Breast epithelium (tissue), 4 donors: ENCODE measurements around the gene SHROOM3. TPM values are rescaled to one million over a fixed set of nuclear protein-coding genes. Genes with fewer than 3 reads are reported as not detected.

Source experiments
- DNase-seq, 2 donors: peaks; one replicate each; pipeline ENCODE4 v3.0.0-alpha.2; 2019; ENCODE audit warnings: low spot score in 2 of 2
- H3K27ac ChIP-seq, 2 donors: fragments of 200-600 bp; sonication (generic) in 1 of 2; one replicate each; pipeline ENCODE4 v1.5.1; 2016 to 2019; ENCODE audit warnings: mild to moderate bottlenecking in 1 of 2
- H3K27me3 ChIP-seq, 2 donors: fragments of 200-600 bp; sonication (generic) in 1 of 2; one replicate each; pipeline versions ENCODE4 v1.5.1 to v1.6.0; 2017 to 2019; ENCODE audit warnings: control low read depth in 1 of 2, mild to moderate bottlenecking in 1 of 2
- H3K36me3 ChIP-seq: fragments of 200-600 bp; one replicate; pipeline ENCODE4 v1.5.1; 2019
- H3K4me1 ChIP-seq, 2 donors: fragments of 200-600 bp; sonication (generic); one replicate each; pipeline ENCODE4 v1.5.1; 2016 to 2019; ENCODE audit warnings: control low read depth in 1 of 2
- H3K4me3 ChIP-seq, 3 donors: fragments of 200-600 bp; sonication (generic); 1 replicate in 2 of 3; 2 replicates in 1 of 3; pipeline ENCODE4 v1.5.1; 2016 to 2019; ENCODE audit warnings: mild to moderate bottlenecking in 3 of 3, moderate library complexity in 2 of 3
- H3K9me3 ChIP-seq, 2 donors: fragments of 200-600 bp; sonication (generic) in 1 of 2; one replicate each; pipeline ENCODE4 v1.5.1; 2016 to 2019; ENCODE audit warnings: control low read depth in 1 of 2
- POLR2A ChIP-seq: fragments of 450-650 bp; IDR thresholded peaks from one replicate; pipeline ENCODE4 v1.6.1; 2016; ENCODE audit warnings: antibody characterized with exemption, mild to moderate bottlenecking, moderate library complexity
- POLR2AphosphoS5 ChIP-seq, 3 donors: sonication (generic); formaldehyde crosslinking; IDR thresholded peaks; one replicate each; pipeline ENCODE4 v1.6.1; 2017; ENCODE audit warnings: antibody characterized with exemption in 3 of 3
- intact Hi-C: fragments of 100-400 bp; cut with DNase I; formaldehyde crosslinking; loops from one replicate; pipeline ENCODE4 v1.15.1; 2023; ENCODE audit warnings: low total_unique reads
- total RNA-seq, 3 donors: library from RNA; depleted of rRNA; stranded (reverse); fragments of >200 nt; gene quantifications; one replicate each; pipeline ENCODE4 v1.1.0, GENCODE V29; 2016
- TF ChIP-seq, protein P1 (sequence below), 3 donors: fragments of 450-650 bp; IDR thresholded peaks; one replicate each; pipeline ENCODE4 v1.5.1; 2016 to 2017; ENCODE audit warnings: antibody characterized with exemption in 3 of 3, mild to moderate bottlenecking in 3 of 3, moderate library complexity in 3 of 3

SHROOM3 gene
- total RNA-seq, 3 donors from 2014 or later: 0.32 to 145 (median 100) TPM

DNA sequence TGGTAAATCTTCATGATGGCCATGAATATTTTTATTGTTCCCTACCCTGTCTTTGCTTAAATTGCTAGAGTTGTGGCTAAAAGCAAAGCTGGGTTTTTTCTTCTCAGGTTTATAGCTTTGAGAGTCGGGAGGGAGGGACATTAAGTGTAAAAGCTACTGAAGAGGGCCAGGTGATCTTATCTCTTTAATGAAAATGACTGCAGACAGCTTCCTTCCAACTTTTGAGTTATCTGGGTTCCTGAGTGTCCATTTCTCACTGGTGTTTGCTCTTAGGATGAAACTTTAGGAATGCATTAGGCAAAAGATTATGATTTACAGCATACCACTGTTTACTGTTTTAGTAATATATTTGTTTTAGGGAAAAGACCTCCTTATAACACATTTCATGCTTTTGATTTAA lies 187.7 kb downstream of the SHROOM3 start:
- DNase-seq: no peak
- Histone ChIP-seq H3K27me3 (no peaks in the 10 kb centered on the region), H3K36me3 (no peaks in the 10 kb centered on the region), H3K27ac (peak overlapping the region; percentile 76 to 87), H3K4me3 (peak overlapping the region in 1 of 3 donors; percentile 11), H3K4me1 (peaks cover 0 to 14% of the 10 kb centered on the region in 2 donors), H3K9me3 (no peaks in the 10 kb centered on the region)
- TF ChIP-seq POLR2A (no peak), POLR2AphosphoS5 (IDR thresholded peaks at IDR 0.05) (no peak)
- TF ChIP-seq, protein P1, sequence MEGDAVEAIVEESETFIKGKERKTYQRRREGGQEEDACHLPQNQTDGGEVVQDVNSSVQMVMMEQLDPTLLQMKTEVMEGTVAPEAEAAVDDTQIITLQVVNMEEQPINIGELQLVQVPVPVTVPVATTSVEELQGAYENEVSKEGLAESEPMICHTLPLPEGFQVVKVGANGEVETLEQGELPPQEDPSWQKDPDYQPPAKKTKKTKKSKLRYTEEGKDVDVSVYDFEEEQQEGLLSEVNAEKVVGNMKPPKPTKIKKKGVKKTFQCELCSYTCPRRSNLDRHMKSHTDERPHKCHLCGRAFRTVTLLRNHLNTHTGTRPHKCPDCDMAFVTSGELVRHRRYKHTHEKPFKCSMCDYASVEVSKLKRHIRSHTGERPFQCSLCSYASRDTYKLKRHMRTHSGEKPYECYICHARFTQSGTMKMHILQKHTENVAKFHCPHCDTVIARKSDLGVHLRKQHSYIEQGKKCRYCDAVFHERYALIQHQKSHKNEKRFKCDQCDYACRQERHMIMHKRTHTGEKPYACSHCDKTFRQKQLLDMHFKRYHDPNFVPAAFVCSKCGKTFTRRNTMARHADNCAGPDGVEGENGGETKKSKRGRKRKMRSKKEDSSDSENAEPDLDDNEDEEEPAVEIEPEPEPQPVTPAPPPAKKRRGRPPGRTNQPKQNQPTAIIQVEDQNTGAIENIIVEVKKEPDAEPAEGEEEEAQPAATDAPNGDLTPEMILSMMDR (IDR thresholded peaks at IDR 0.05): no peak
- intact Hi-C loops: no loop called here

DNA sequence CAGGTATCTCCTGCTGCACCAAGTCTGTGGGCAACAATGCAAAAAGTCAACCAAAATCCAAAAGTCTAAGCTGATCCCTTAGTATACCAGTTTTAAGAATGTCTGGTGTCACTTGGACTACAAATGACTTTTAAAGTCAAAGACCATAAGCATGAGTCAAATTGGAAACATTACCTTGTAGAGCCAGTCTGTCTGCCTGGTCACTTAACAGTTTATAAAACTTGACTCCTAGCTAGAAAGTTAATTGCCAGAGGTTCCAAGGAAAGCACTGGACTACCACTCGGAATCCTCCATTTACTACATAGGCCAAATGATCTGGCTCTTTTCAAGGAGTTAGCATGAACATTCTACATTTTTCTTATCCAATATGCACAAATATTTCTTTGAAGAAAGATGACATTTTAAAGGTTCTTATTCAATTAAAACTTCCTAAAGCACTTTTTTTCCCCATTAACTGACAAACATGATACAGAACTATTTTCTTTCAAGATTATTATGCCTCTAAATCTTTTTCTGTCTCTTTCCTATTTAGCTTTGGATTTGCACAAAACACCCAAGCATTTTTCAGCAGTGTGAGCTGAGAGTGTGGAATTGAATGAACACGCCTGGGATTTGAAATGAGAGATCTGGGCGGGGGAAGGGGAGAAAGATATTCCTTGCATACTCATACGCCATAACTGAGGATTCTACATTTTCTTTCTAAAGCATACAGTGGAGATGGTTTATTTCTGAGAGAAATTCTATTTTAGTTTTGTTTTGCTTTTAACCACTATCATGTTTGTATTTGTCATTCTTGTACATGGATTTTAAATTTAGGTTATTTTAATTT lies 188.4 kb downstream of the SHROOM3 start:
- Histone ChIP-seq H3K4me3 (no peak overlapping the region), H3K9me3 (no peaks in the 10 kb centered on the region), H3K36me3 (no peaks in the 10 kb centered on the region), H3K4me1 (peaks cover 0 to 14% of the 10 kb centered on the region in 2 donors), H3K27ac (peak overlapping the region; percentile 76 to 87), H3K27me3 (no peaks in the 10 kb centered on the region)
- TF ChIP-seq POLR2AphosphoS5 (IDR thresholded peaks at IDR 0.05) (no peak), POLR2A (no peak)
- TF ChIP-seq, protein P1 (IDR thresholded peaks at IDR 0.05): no peak
- no peak for DNase-seq
- intact Hi-C loops: no loop called here

DNA sequence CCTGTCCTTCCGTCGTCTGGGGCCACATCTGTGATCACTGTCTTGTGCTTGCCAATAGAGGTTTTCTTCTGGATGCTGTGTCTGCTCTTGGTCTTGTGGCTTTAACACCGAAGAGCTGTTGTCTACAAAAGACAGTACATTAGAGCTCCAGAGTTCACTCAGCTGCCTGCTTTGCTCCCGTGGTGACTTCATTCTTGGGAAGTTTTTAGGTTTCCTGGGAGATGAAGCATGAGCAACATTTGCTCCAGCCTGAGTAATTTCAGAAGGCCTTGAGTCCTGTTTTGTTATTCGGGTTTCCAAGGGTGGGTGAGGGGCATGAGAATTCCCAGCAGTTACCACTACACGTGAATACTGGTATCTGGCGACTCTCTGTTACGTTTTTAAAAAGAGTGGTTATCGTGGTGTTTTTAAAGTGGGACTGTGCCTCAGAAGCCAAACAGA lies 189.2 kb downstream of the SHROOM3 start:
- Histone ChIP-seq H3K4me3 (peak overlapping the region in 1 of 3 donors; percentile 31), H3K27me3 (no peaks in the 10 kb centered on the region), H3K36me3 (no peaks in the 10 kb centered on the region), H3K4me1 (peaks cover 0 to 14% of the 10 kb centered on the region in 2 donors), H3K9me3 (no peaks in the 10 kb centered on the region), H3K27ac (peak overlapping the region; percentile 76 to 87)
- DNase-seq: peak in 1 of 2 donors; percentile 71
- TF ChIP-seq POLR2AphosphoS5 (IDR thresholded peaks at IDR 0.05): peak in 2 of 3 donors; percentile 18 to 52
- TF ChIP-seq, protein P1 (IDR thresholded peaks at IDR 0.05): no peak
- intact Hi-C loops: no loop called here

DNA sequence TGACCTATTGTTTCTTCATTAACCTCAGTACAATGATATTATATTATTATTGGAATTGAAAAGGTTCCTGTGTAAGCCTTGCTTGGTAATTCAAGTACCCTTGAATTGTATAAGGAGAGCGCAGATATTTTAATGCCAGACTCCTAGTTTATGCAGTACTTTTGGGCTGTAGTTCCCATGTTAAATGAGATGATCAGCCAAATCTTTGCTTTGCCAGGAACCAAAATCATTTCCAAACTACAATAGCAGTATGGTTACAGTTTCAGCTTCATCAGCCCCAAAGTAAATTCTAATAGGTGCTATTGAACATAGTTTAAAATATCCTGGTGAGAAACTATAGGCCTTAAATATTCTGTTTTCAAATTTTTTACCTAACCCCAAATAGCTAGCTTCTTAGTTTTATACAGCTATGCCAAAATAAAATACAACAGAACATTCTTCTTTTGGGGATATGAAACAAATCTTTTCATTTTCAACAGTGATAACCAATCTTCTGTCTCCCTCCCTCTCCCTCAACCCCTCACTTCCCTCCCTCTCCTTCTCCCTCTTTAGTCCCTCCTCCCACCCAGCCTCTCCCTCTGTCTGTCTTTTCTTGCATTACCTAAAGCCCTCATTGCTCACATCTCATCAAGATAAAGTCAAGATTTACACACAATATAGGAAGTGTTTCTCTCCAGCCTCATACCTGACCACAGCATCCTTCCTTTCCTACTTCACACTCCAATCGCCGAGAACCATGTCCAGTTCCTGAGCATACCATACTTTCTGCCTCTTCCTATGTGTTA lies 190.1 kb downstream of the SHROOM3 start:
- intact Hi-C loops: no loop called here
- Histone ChIP-seq H3K27me3 (no peaks in the 10 kb centered on the region), H3K9me3 (no peaks in the 10 kb centered on the region), H3K4me1 (peaks cover 0 to 14% of the 10 kb centered on the region in 2 donors), H3K36me3 (no peaks in the 10 kb centered on the region), H3K4me3 (no peak overlapping the region), H3K27ac (peak overlapping the region; percentile 76 to 87)
- DNase-seq: no peak
- TF ChIP-seq POLR2A (no peak), POLR2AphosphoS5 (IDR thresholded peaks at IDR 0.05) (no peak)
- TF ChIP-seq, protein P1 (IDR thresholded peaks at IDR 0.05): no peak
